Measurements from ENCODE around the gene HNRNPLL.

- TF ChIP-seq, protein P1, sequence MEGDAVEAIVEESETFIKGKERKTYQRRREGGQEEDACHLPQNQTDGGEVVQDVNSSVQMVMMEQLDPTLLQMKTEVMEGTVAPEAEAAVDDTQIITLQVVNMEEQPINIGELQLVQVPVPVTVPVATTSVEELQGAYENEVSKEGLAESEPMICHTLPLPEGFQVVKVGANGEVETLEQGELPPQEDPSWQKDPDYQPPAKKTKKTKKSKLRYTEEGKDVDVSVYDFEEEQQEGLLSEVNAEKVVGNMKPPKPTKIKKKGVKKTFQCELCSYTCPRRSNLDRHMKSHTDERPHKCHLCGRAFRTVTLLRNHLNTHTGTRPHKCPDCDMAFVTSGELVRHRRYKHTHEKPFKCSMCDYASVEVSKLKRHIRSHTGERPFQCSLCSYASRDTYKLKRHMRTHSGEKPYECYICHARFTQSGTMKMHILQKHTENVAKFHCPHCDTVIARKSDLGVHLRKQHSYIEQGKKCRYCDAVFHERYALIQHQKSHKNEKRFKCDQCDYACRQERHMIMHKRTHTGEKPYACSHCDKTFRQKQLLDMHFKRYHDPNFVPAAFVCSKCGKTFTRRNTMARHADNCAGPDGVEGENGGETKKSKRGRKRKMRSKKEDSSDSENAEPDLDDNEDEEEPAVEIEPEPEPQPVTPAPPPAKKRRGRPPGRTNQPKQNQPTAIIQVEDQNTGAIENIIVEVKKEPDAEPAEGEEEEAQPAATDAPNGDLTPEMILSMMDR (IDR thresholded peaks at IDR 0.05 in 8 of 11, conservative IDR thresholded peaks at IDR 0.05 in 3 of 11), result no peak
- no peak for TF ChIP-seq POLR2A (IDR thresholded peaks at IDR 0.05)
- no peak for TF ChIP-seq POLR2AphosphoS5 (IDR thresholded peaks at IDR 0.05)
Measured at GRCh38 chr2:38539086-38539485, 63.6 kb downstream of the HNRNPLL start.
